ENCODE measurements around the gene SAMD4B. TPM values are rescaled to one million over a fixed set of nuclear protein-coding genes. Genes with fewer than 3 reads are reported as not detected.

SAMD4B gene
- total RNA-seq, 1 donor from 2014 or later, result 104 TPM

- peak; percentile 88 for DNase-seq (ENCODE audit: low spot score)
Measured at GRCh38 chr19:39410017-39410830, 68.0 kb downstream of the SAMD4B start.

- no peak for DNase-seq (ENCODE audit: low spot score)
Measured at GRCh38 chr19:39410831-39411080, 68.5 kb downstream of the SAMD4B start.

GRCh38 chr19:39411081-39411831 lies 69.0 kb downstream of the SAMD4B start:
- DNase-seq (ENCODE audit: low spot score), result peak; percentile 69

- DNase-seq (ENCODE audit: low spot score), result peak; percentile 95
Measured at GRCh38 chr19:39411832-39412099, 69.5 kb downstream of the SAMD4B start.

- DNase-seq (ENCODE audit: low spot score), result peak; percentile 99
Measured at GRCh38 chr19:39412100-39412866, 70.1 kb downstream of the SAMD4B start, which contains the start of gene PLEKHG2. TSS of gene PLEKHG2 (plus strand) at chr19:39412669. CDS start at chr19:39414087, 1,418 bp downstream.

- no peak for DNase-seq (ENCODE audit: low spot score)
Measured at GRCh38 chr19:39412867-39413271, 70.6 kb downstream of the SAMD4B start.

GRCh38 chr19:39413272-39413910 lies 71.2 kb downstream of the SAMD4B start:
- peak; percentile 75 for DNase-seq (ENCODE audit: low spot score)

GRCh38 chr19:39413911-39414608 lies 71.8 kb downstream of the SAMD4B start:
- DNase-seq (ENCODE audit: low spot score), result no peak

GRCh38 chr19:39415111-39416046 lies 73.2 kb downstream of the SAMD4B start:
- DNase-seq (ENCODE audit: low spot score), result no peak

- no peak for DNase-seq (ENCODE audit: low spot score)
Measured at GRCh38 chr19:39416152-39417120, 74.2 kb downstream of the SAMD4B start.

- no peak for DNase-seq (ENCODE audit: low spot score)
Measured at GRCh38 chr19:39417463-39418181, 75.4 kb downstream of the SAMD4B start.

- DNase-seq (ENCODE audit: low spot score), result no peak
Measured at GRCh38 chr19:39419003-39419402, 76.8 kb downstream of the SAMD4B start.

- DNase-seq (ENCODE audit: low spot score), result no peak
Measured at GRCh38 chr19:39420769-39421168, 78.5 kb downstream of the SAMD4B start.

- no peak for DNase-seq (ENCODE audit: low spot score)
Measured at GRCh38 chr19:39422020-39422419, 79.8 kb downstream of the SAMD4B start.

- no peak for DNase-seq (ENCODE audit: low spot score)
Measured at GRCh38 chr19:39423258-39424086, 81.3 kb downstream of the SAMD4B start.

- DNase-seq (ENCODE audit: low spot score), result no peak
Measured at GRCh38 chr19:39424934-39425333, 82.7 kb downstream of the SAMD4B start.

- no peak for DNase-seq (ENCODE audit: low spot score)
Measured at GRCh38 chr19:39425744-39426143, 83.5 kb downstream of the SAMD4B start.

- DNase-seq (ENCODE audit: low spot score), result no peak
Measured at GRCh38 chr19:39426170-39426569, 83.9 kb downstream of the SAMD4B start.
